Gastrocnemius medialis (tissue), 4 donors: ENCODE measurements around the gene UCK1. TPM values are rescaled to one million over a fixed set of nuclear protein-coding genes. Genes with fewer than 3 reads are reported as not detected.

Experiments
- ATAC-seq, 2 donors: fragments of 150-250 bp; one replicate each; pipeline ENCODE4 v1.9.1; 2016
- DNase-seq, 2 donors: peaks; one replicate each; pipeline ENCODE4 v3.0.0-alpha.2; 2019
- H3K27ac ChIP-seq, 4 donors: fragments of 200-600 bp; sonication (generic); 1 replicate in 1 of 4; 2 replicates in 3 of 4; pipeline ENCODE4 v1.5.1; 2016 to 2018; ENCODE audit warnings: mild to moderate bottlenecking in 2 of 4, moderate library complexity in 1 of 4
- H3K27me3 ChIP-seq, 3 donors: fragments of 200-600 bp; sonication (generic) in 2 of 3; 1 replicate in 1 of 3; 2 replicates in 2 of 3; pipeline versions ENCODE4 v1.5.1 to v1.6.0; 2016 to 2019; ENCODE audit warnings: mild to moderate bottlenecking in 1 of 3, moderate library complexity in 1 of 3
- H3K36me3 ChIP-seq, 2 donors: fragments of 200-600 bp; sonication (generic) in 1 of 2; one replicate each; pipeline ENCODE4 v1.5.1; 2017 to 2018
- H3K4me1 ChIP-seq, 2 donors: fragments of 200-600 bp; sonication (generic) in 1 of 2; one replicate each; pipeline ENCODE4 v1.5.1; 2016 to 2017; ENCODE audit warnings: mild to moderate bottlenecking in 2 of 2
- H3K4me3 ChIP-seq, 4 donors: fragments of 200-600 bp; sonication (generic) in 3 of 4; 1 replicate in 1 of 4; 2 replicates in 3 of 4; pipeline ENCODE4 v1.5.1; 2016 to 2019; ENCODE audit warnings: mild to moderate bottlenecking in 2 of 4
- H3K9me3 ChIP-seq, 3 donors: fragments of 200-600 bp; sonication (generic) in 2 of 3; 1 replicate in 1 of 3; 2 replicates in 2 of 3; pipeline ENCODE4 v1.5.1; 2016 to 2019
- POLR2A ChIP-seq, 2 donors: fragments of 450-650 bp; IDR thresholded peaks; one replicate each; pipeline ENCODE4 v1.6.1; 2017; ENCODE audit warnings: antibody characterized with exemption in 2 of 2, mild to moderate bottlenecking in 2 of 2, moderate library complexity in 2 of 2
- in situ Hi-C, 4 donors: fragments of 200-750 bp; cut with MboI; loops; one replicate each; pipeline versions ENCODE4 v1.15.0 to v1.8.0; 2017; ENCODE audit warnings: low sequenced_read_pairs in 4 of 4
- intact Hi-C: fragments of 100-400 bp; cut with DNase I; formaldehyde crosslinking; loops from one replicate; pipeline ENCODE4 v1.15.1; 2023; ENCODE audit warnings: low total_unique reads
- total RNA-seq, 4 donors: library from RNA; depleted of rRNA; stranded (reverse); fragments of >200 nt; gene quantifications; one replicate each; pipeline versions ENCODE4 v1.1.0 to v1.2.3, GENCODE V29; 2016
- TF ChIP-seq, protein P1 (sequence below), 5 experiments: fragments of 450-650 bp in 3 of 5; fragments of 200-600 bp in 2 of 5; sonication (generic) in 2 of 5; IDR thresholded peaks in 4 of 5; conservative IDR thresholded peaks in 1 of 5; 1 replicate in 4 of 5; 2 replicates in 1 of 5; pipeline ENCODE4 v1.5.1; 2016 to 2019; ENCODE audit warnings: antibody characterized with exemption in 5 of 5, mild to moderate bottlenecking in 3 of 5, moderate library complexity in 3 of 5

UCK1 gene
- total RNA-seq, 4 donors from 2014 or later: 39.7 to 86.9 (median 43.9) TPM

DNA sequence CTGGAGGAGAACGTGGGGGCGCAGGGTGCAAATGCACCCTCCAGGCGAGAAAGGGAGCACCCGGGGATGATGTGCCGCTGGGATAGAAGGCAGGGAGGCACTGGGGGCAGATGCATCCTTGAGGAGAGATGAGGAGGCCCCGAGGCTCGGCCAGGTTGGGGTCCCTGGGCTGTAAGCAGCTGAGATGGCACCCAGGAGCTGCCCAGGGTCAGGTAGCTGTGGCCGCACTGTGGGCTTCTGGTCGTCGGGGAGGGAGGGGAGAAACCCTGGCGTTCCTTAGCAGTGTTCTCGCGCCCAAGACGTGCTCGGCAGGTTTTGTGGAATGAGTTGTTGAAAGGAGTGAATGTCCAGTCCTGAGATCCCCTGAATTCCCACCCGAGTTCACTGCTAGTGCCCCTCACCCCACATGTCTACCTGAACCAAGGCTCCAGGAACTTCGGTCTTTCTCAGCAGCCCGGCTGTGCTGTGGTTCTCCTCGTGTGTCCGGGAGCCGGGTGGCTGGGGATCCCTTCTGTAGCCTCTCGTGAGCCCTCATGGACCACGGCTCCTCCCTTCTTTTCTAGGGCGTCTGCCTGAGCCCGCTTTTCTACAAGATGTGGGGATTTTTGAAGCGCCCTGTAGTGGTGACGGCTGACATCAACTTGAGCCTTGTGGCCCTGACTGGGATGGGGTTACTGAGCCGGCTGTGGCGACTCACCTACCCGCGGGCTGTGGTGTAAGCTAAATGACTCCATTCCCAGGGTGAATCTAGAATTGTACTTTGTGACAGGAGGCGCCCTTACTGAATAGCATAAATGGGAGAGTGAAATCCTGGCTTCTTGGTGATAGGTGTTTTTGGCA, 27.2 kb downstream of the UCK1 start:
- Histone ChIP-seq H3K27ac (peak overlapping the region; percentile 84 to 94 (median 87)), H3K4me1 (peaks cover 17 to 30% of the 10 kb centered on the region in 2 donors), H3K9me3 (no peaks in the 10 kb centered on the region), H3K27me3 (no peaks in the 10 kb centered on the region), H3K36me3 (peaks cover 0 to 6% of the 10 kb centered on the region in 2 donors), H3K4me3 (peak overlapping the region; percentile 79 to 99 (median 92))
- TF ChIP-seq POLR2A (IDR thresholded peaks at IDR 0.05): no peak
- TF ChIP-seq, protein P1, sequence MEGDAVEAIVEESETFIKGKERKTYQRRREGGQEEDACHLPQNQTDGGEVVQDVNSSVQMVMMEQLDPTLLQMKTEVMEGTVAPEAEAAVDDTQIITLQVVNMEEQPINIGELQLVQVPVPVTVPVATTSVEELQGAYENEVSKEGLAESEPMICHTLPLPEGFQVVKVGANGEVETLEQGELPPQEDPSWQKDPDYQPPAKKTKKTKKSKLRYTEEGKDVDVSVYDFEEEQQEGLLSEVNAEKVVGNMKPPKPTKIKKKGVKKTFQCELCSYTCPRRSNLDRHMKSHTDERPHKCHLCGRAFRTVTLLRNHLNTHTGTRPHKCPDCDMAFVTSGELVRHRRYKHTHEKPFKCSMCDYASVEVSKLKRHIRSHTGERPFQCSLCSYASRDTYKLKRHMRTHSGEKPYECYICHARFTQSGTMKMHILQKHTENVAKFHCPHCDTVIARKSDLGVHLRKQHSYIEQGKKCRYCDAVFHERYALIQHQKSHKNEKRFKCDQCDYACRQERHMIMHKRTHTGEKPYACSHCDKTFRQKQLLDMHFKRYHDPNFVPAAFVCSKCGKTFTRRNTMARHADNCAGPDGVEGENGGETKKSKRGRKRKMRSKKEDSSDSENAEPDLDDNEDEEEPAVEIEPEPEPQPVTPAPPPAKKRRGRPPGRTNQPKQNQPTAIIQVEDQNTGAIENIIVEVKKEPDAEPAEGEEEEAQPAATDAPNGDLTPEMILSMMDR (IDR thresholded peaks at IDR 0.05 in 4 of 5, conservative IDR thresholded peaks at IDR 0.05 in 1 of 5): no peak
- in situ Hi-C loops: no loop called here
- ATAC-seq (no peak), DNase-seq (no peak)
- intact Hi-C loops: no loop called here

DNA sequence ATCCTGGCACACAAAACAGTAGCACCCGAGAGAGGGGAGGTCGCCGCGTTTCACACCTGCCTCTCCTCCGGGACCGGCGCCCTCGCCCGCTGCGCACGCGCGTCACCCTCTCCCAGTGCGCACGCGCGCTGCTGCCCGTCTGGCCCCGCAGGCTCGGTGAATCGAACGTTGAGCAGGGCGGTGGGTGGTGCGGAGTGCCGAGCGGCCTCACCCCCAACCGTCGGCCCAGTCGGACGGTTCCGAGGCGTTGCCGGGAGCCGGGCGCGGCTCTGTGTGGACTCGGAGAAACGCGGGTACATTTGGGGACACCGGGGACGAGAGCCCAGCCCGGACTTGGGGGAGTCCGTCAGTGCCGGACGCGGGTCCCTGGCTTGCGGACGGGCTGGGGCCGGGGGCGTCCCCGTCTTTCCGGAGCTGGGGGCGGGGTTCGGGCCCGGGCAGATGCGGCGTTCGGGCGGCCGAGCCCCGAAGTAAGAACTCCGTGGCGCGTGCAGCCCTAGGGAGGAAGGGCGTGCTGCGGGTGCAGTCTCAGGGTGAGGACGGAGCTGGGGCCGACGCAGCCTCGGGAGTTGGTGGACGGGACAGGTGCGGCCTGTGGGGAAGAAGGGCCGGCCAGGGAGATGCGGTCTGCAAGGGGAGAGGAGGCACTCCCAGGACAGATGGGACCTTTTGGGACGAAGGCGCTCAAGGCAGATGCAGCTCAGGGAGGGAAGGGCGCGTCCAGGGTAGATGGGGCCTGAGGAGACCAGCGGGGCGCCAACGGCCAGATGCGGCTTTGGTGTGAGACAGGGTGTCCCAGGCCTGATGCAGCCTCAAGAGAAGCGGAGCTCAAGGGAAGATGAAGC, 28.1 kb downstream of the UCK1 start, which contains the start of gene POMT1:
Gene POMT1 (plus strand): TSS at position 138 of the 845 bp plus-strand sequence. CDS start 1,301 bp downstream, outside the sequence.
- peak; percentile 83 to 89 for ATAC-seq
- intact Hi-C loops: no loop called here
- peaks cover 0 to 14% of the 10 kb centered on the region in 2 donors for H3K36me3 ChIP-seq
- in situ Hi-C loops: no loop called here
- peak; percentile 78 to 86 for DNase-seq
- peak within 1 kb of the TSS; percentile 79 to 99 (median 92) for H3K4me3 ChIP-seq
- no peaks in the 10 kb centered on the region for H3K27me3 ChIP-seq
- H3K9me3 ChIP-seq: no peaks in the 10 kb centered on the region
- peak within 1 kb of the TSS; percentile 84 to 94 (median 87) for H3K27ac ChIP-seq
- peaks cover 17 to 30% of the 10 kb centered on the region in 2 donors for H3K4me1 ChIP-seq
- TF ChIP-seq, protein P1 (IDR thresholded peaks at IDR 0.05 in 4 of 5, conservative IDR thresholded peaks at IDR 0.05 in 1 of 5): no peak
- peak; percentile 61 to 76 for TF ChIP-seq POLR2A (IDR thresholded peaks at IDR 0.05)

GRCh38 chr9:131500939-131501541, 30.0 kb downstream of the UCK1 start:
- peaks cover 0 to 27% of the 10 kb centered on the region in 2 donors for H3K36me3 ChIP-seq
- peak overlapping the region; percentile 8 to 94 (median 86) for H3K27ac ChIP-seq
- H3K4me1 ChIP-seq: peaks cover 17 to 30% of the 10 kb centered on the region in 2 donors
- DNase-seq (peak in 1 of 2 donors; percentile 62), ATAC-seq (peak; percentile 37 to 77)
- no peak for TF ChIP-seq POLR2A (IDR thresholded peaks at IDR 0.05)
- TF ChIP-seq, protein P1 (IDR thresholded peaks at IDR 0.05 in 4 of 5, conservative IDR thresholded peaks at IDR 0.05 in 1 of 5): no peak
- in situ Hi-C loops: no loop called here
- intact Hi-C loops: no loop called here
- no peaks in the 10 kb centered on the region for H3K9me3 ChIP-seq
- H3K4me3 ChIP-seq: no peak overlapping the region
- H3K27me3 ChIP-seq: no peaks in the 10 kb centered on the region

GRCh38 chr9:131500377-131500776, 30.7 kb downstream of the UCK1 start:
- Histone ChIP-seq H3K4me1 (peaks cover 17 to 30% of the 10 kb centered on the region in 2 donors), H3K9me3 (no peaks in the 10 kb centered on the region), H3K36me3 (peaks cover 0 to 34% of the 10 kb centered on the region in 2 donors), H3K27me3 (no peaks in the 10 kb centered on the region), H3K27ac (peak overlapping the region in 3 of 4 donors; percentile 84 to 94 (median 89)), H3K4me3 (no peak overlapping the region)
- ATAC-seq: no peak
- intact Hi-C loops (no loop called here), in situ Hi-C loops (no loop called here)
- TF ChIP-seq, protein P1 (IDR thresholded peaks at IDR 0.05 in 4 of 5, conservative IDR thresholded peaks at IDR 0.05 in 1 of 5): no peak
- no peak for TF ChIP-seq POLR2A (IDR thresholded peaks at IDR 0.05)
- DNase-seq: no peak
